Transverse colon (tissue), 4 donors: Measurements from ENCODE around the gene PDE9A. TPM values are rescaled to one million over a fixed set of nuclear protein-coding genes. Genes with fewer than 3 reads are reported as not detected.

Source experiments
- DNase-seq: peaks from one replicate; pipeline ENCODE4 v3.0.0-alpha.2; 2019
- H3K27ac ChIP-seq, 4 donors: fragments of 200-600 bp; sonication (generic); 2 replicates each; pipeline ENCODE4 v1.5.1; 2016 to 2018; ENCODE audit warnings: inconsistent platforms in 4 of 4
- H3K27me3 ChIP-seq: fragments of 200-600 bp; sonication (generic); 2 replicates; pipeline ENCODE4 v1.5.1; 2017; ENCODE audit warnings: inconsistent platforms
- H3K36me3 ChIP-seq, 4 donors: fragments of 200-600 bp; sonication (generic); 2 replicates each; pipeline ENCODE4 v1.5.1; 2017 to 2019; ENCODE audit warnings: inconsistent platforms in 4 of 4
- H3K4me1 ChIP-seq, 4 donors: fragments of 200-600 bp; sonication (generic); 2 replicates each; pipeline ENCODE4 v1.5.1; 2017 to 2020; ENCODE audit warnings: inconsistent platforms in 4 of 4
- H3K4me3 ChIP-seq, 4 donors: fragments of 200-600 bp; sonication (generic); 1 replicate in 1 of 4; 2 replicates in 3 of 4; pipeline versions ENCODE4 v1.5.1 to v1.6.1; 2017 to 2019; ENCODE audit warnings: inconsistent platforms in 4 of 4
- H3K9me3 ChIP-seq, 2 donors: fragments of 200-600 bp; sonication (generic); 2 replicates each; pipeline ENCODE4 v1.5.1; 2017 to 2019; ENCODE audit warnings: inconsistent platforms in 2 of 2
- CTCF ChIP-seq, 5 experiments: fragments of 200-600 bp in 3 of 5; fragments of 450-650 bp in 2 of 5; sonication (generic) in 3 of 5; IDR thresholded peaks; 1 replicate in 2 of 5; 2 replicates in 3 of 5; pipeline ENCODE4 v1.5.1; 2016 to 2017; ENCODE audit warnings: antibody characterized with exemption in 5 of 5, inconsistent platforms in 3 of 5, mild to moderate bottlenecking in 2 of 5, moderate library complexity in 1 of 5
- EP300 ChIP-seq: sonication (generic); formaldehyde crosslinking; IDR thresholded peaks from one replicate; pipeline ENCODE4 v1.6.1; 2017; ENCODE audit warnings: antibody characterized with exemption, low read depth
- POLR2A ChIP-seq: fragments of 450-650 bp; IDR thresholded peaks from one replicate; pipeline ENCODE4 v1.6.1; 2016; ENCODE audit warnings: antibody characterized with exemption, mild to moderate bottlenecking, moderate library complexity
- POLR2AphosphoS5 ChIP-seq, 3 donors: sonication (generic); formaldehyde crosslinking; IDR thresholded peaks; one replicate each; pipeline ENCODE4 v1.6.1; 2016; ENCODE audit warnings: antibody characterized with exemption in 3 of 3
- whole genome bisulfite sequencing, 2 donors: methylation state at CpG; one replicate each; pipeline ENCODE4 v1.1.5; 2018; ENCODE audit warnings: low coverage in 1 of 2; 5-methylcytosine and 5-hydroxymethylcytosine counted together
- in situ Hi-C, 4 donors: fragments of 200-750 bp; cut with MboI; loops; one replicate each; pipeline versions ENCODE4 v1.15.0 to v1.15.1; 2017; ENCODE audit warnings: low sequenced_read_pairs in 3 of 4, low pct_ligation_motif_present in 1 of 4, low pct_unique_long_range_greater_than_20kb in 1 of 4
- intact Hi-C: fragments of 100-400 bp; cut with DNase I; formaldehyde crosslinking; loops from one replicate; pipeline ENCODE4 v1.15.1; 2023; ENCODE audit warnings: low total_unique reads
- total RNA-seq, 4 donors: library from RNA; depleted of rRNA; stranded (reverse); fragments of >200 nt; gene quantifications; one replicate each; pipeline ENCODE4 v1.1.0, GENCODE V29; 2016

PDE9A gene
- total RNA-seq, 4 donors from 2014 or later, result 65.7 to 673 (median 364) TPM

DNA sequence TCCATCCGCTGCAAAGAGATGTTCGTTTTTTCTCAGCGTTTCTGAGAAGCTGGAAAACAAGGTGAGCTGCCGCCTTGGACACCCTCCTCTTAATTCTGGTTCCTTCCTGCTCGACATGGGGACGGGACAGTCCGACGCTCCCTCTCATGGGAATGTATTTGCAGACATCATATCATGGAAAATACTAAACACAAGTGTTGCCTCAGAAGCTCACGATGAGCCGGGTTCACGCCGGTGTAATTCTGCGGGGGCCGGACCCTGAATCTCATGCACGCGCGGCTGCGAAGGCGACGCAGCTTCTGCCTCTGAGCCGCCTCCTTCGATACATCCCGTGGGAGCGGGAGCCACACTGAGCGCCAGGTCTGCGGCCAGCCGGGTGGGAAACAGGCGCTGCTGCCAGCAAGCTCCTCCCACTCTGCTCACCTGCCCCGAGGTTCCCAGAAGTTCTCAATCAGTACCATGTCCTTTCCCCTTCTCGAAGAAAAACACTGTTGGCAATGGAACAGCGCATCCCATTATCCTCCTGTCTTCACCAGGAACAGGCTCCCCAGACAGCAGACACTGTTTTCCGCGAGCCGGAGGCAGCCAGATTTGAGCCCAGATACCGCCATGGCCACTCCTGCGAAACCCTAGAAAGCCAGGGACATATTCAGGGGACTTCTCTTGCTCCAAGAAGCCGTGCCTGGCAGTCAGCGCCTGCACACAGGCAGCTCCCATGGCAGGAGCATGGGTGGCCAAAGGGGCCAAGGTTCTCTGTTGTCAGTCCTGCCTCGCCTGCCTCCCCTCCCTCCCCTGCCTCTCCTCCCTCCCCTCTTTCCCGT is 127.9 kb downstream of the PDE9A start:
- in situ Hi-C loops, result no loop called here
- intact Hi-C loops, result no loop called here
- Histone ChIP-seq H3K4me3 (peak overlapping the region in 1 of 4 donors; percentile 25), H3K4me1 (peaks cover 0 to 24% (median 18%) of the 10 kb centered on the region in 4 donors), H3K36me3 (no peaks in the 10 kb centered on the region), H3K9me3 (no peaks in the 10 kb centered on the region), H3K27me3 (peaks cover 3% of the 10 kb centered on the region), H3K27ac (peak overlapping the region in 2 of 4 donors; percentile 3 to 12)
- TF ChIP-seq POLR2AphosphoS5 (IDR thresholded peaks at IDR 0.05) (no peak), POLR2A (peak; percentile 37)
- DNase-seq, result peak; percentile 36
- WGBS, 2 donors, result 11 to 13% methylated on average over 3 to 40 of the region's 40 CpGs

DNA sequence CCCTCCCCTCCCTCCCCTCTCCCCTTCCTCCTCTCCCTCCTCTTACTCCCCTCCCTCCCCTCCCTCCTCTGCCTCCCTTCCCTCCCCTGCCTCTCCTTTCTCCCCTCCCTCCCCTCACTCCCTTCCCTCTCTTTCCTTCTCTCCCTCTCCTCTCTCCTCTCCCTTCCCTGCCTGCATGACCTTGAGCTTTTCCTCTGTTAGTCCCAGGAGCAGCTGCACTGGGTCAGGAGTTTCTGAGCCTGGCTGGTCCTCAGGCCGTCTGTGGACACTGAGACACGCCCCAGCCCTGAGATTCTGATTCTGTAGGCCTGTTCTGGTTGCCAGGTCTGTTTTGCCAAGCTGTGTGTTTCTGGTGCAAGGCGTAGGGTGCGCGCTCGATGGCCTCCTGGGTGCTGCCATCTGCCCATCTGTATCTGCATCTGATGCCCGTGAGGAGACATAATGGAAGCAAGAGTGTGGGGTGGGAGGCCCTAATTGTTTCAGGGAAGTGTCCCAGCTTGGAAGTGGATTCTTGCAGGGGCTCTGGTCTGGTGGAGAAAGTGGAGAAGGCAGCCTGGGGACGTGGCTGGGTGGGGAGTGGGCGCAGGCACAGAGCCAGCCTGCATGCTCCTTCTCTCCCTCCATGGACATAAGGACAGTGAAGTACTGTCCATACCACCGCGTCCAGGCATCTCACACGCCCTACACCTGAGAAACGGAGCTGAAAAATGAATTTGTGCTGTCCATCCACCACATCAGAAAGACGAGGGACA is 128.7 kb downstream of the PDE9A start:
- Histone ChIP-seq H3K27ac (peak overlapping the region in 2 of 4 donors; percentile 3 to 12), H3K9me3 (no peaks in the 10 kb centered on the region), H3K4me1 (peaks cover 0 to 24% (median 18%) of the 10 kb centered on the region in 4 donors), H3K27me3 (peaks cover 3% of the 10 kb centered on the region), H3K36me3 (no peaks in the 10 kb centered on the region), H3K4me3 (peak overlapping the region in 1 of 4 donors; percentile 25)
- 20 to 86% methylated on average over 1 to 14 of the region's 14 CpGs for WGBS, 2 donors
- in situ Hi-C loops (no loop called here), intact Hi-C loops (no loop called here)
- no peak for DNase-seq
- TF ChIP-seq POLR2A (no peak), EP300 (no peak), POLR2AphosphoS5 (IDR thresholded peaks at IDR 0.05) (no peak), CTCF (IDR thresholded peaks at IDR 0.05) (no peak)

GRCh38 chr21:42782723-42783242 is 129.4 kb downstream of the PDE9A start:
- Histone ChIP-seq H3K36me3 (no peaks in the 10 kb centered on the region), H3K4me3 (no peak overlapping the region), H3K4me1 (peaks cover 0 to 24% (median 18%) of the 10 kb centered on the region in 4 donors), H3K9me3 (no peaks in the 10 kb centered on the region), H3K27ac (no peak overlapping the region), H3K27me3 (peaks cover 3% of the 10 kb centered on the region)
- WGBS, 2 donors, result 75% methylated on average over 10 of the region's 10 CpGs; no CpG with 5 or more reads in 1 of the 2 donors
- no peak for DNase-seq
- in situ Hi-C loops, result no loop called here
- intact Hi-C loops, result no loop called here
- TF ChIP-seq CTCF (IDR thresholded peaks at IDR 0.05), result no peak
- TF ChIP-seq POLR2AphosphoS5 (IDR thresholded peaks at IDR 0.05), result no peak
- no peak for TF ChIP-seq POLR2A
- no peak for TF ChIP-seq EP300

- 40 to 56% methylated on average over 1 to 8 of the region's 8 CpGs for WGBS, 2 donors
- Histone ChIP-seq H3K27me3 (peaks cover 1% of the 10 kb centered on the region), H3K27ac (peak overlapping the region; percentile 36 to 73 (median 48)), H3K4me3 (no peak overlapping the region), H3K36me3 (no peaks in the 10 kb centered on the region), H3K9me3 (no peaks in the 10 kb centered on the region), H3K4me1 (peaks cover 0 to 24% (median 18%) of the 10 kb centered on the region in 4 donors)
- intact Hi-C loops (no loop called here), in situ Hi-C loops (no loop called here)
- DNase-seq, result no peak
- TF ChIP-seq POLR2AphosphoS5 (IDR thresholded peaks at IDR 0.05), result no peak
- TF ChIP-seq CTCF (IDR thresholded peaks at IDR 0.05), result no peak
- TF ChIP-seq POLR2A, result no peak
- no peak for TF ChIP-seq EP300
These were observed 130.9 kb downstream of the PDE9A start for GRCh38 chr21:42784276-42784675.
